HCT116 (cell line): ENCODE measurements around the gene NOL3. TPM values are rescaled to one million over a fixed set of nuclear protein-coding genes. Genes with fewer than 3 reads are reported as not detected.

Experiments used
- ATAC-seq: fragments of 200-7000 bp; cut with Tn5 transposase; 2 replicates; pipeline ENCODE4 v1.9.1; 2020; ENCODE audit warnings: mild to moderate bottlenecking, moderate library complexity
- BruUV-seq: library from RNA; stranded (reverse); fragments of 400-500 nt; replicated peaks from 2 replicates; lab custom pipeline; 2021; lab: Mats Ljungman, UMichigan
- CTCF ChIA-PET: fragments of 300-600 bp; sonication (Branson Sonifier 250); formaldehyde crosslinking; loops from one replicate; lab custom pipeline; 2021; ENCODE audit warnings: antibody characterized with exemption; lab: Charles Lee
- POLR2A ChIA-PET: fragments of 300-600, 350-600 bp; sonication (Branson Sonifier 250); formaldehyde crosslinking; loops from one replicate; lab custom pipeline; 2021; ENCODE audit warnings: antibody characterized with exemption; lab: Charles Lee
- RAD21 ChIA-PET, 2 experiments: fragments of 300-600 bp; sonication (Branson Sonifier 250); formaldehyde crosslinking; loops; one replicate each; lab custom pipeline; 2023; ENCODE audit warnings: low total read pairs in 2 of 2; ENCODE audit not compliant: uncharacterized antibody in 2 of 2, unreplicated experiment in 2 of 2, low non-redundant PET in 1 of 2; lab: Charles Lee
- DNase-seq: peaks from one replicate; pipeline ENCODE4 v3.0.0-alpha.2; 2010; ENCODE audit warnings: low read depth, low spot score
- H2AFZ ChIP-seq: fragments of 200-600 bp; shearing (Covaris generic), sonication (generic); 2 replicates; pipeline ENCODE4 v1.6.1; 2017; ENCODE audit warnings: low read depth, mixed run types, mixed read lengths, antibody characterized with exemption, low read length; ENCODE audit not compliant: poor library complexity, severe bottlenecking
- H3K27ac ChIP-seq: 2 replicates; pipeline ENCODE4 v1.5.1; 2012; ENCODE audit warnings: low read depth, low read length
- H3K27me3 ChIP-seq: fragments of 200-600 bp; sonication (generic); 2 replicates; pipeline ENCODE4 v1.6.1; 2016; ENCODE audit warnings: mixed run types, low read length, mixed read lengths; ENCODE audit not compliant: insufficient read depth
- H3K36me3 ChIP-seq, 2 experiments: fragments of 200-500 bp in 1 of 2; fragments of 200-600 bp in 1 of 2; sonication (Bioruptor generic) in 1 of 2; sonication (generic) in 1 of 2; 2 replicates each; pipeline versions ENCODE4 v1.5.1 to v1.6.1; 2014 to 2016; ENCODE audit warnings: low read length in 2 of 2, inconsistent platforms in 1 of 2, mixed read lengths in 1 of 2, mixed run types in 1 of 2; ENCODE audit not compliant: insufficient read depth in 2 of 2, control insufficient read depth in 1 of 2
- H3K4me1 ChIP-seq, 2 experiments: fragments of 200-600 bp in 1 of 2; sonication (generic) in 1 of 2; 2 replicates each; pipeline versions ENCODE4 v1.5.1 to v1.6.1; 2012 to 2017; ENCODE audit warnings: low read length in 2 of 2, inconsistent platforms in 1 of 2, mild to moderate bottlenecking in 1 of 2, mixed read lengths in 1 of 2, mixed run types in 1 of 2, moderate library complexity in 1 of 2; ENCODE audit not compliant: insufficient read depth in 2 of 2, control insufficient read depth in 1 of 2
- H3K4me2 ChIP-seq: fragments of 200-600 bp; sonication (generic); 2 replicates; pipeline ENCODE4 v1.6.1; 2017; ENCODE audit warnings: mixed run types, low read length, mixed read lengths
- H3K4me3 ChIP-seq, 2 experiments: fragments of 200-600 bp in 1 of 2; sonication (generic) in 1 of 2; replicated peaks in 1 of 2; 2 replicates each; pipeline ENCODE4 v1.5.1; 2011 to 2016; ENCODE audit warnings: low read length in 2 of 2, control low read depth in 1 of 2, low read depth in 1 of 2, mild to moderate bottlenecking in 1 of 2, mixed read lengths in 1 of 2, mixed run types in 1 of 2
- H3K79me2 ChIP-seq: fragments of 200-600 bp; sonication (generic); 2 replicates; pipeline ENCODE4 v1.6.1; 2017; ENCODE audit warnings: mild to moderate bottlenecking, mixed run types, low read length, moderate library complexity, mixed read lengths; ENCODE audit not compliant: insufficient read depth
- H3K9ac ChIP-seq: fragments of 200-600 bp; sonication (generic); 2 replicates; pipeline ENCODE4 v1.6.1; 2016; ENCODE audit warnings: low read length, mixed read lengths
- H3K9me2 ChIP-seq: fragments of 200-600 bp; sonication (generic), shearing (Covaris generic); 2 replicates; pipeline ENCODE4 v1.6.1; 2017; ENCODE audit warnings: mixed run types, mild to moderate bottlenecking, moderate library complexity; ENCODE audit not compliant: insufficient read depth
- H3K9me3 ChIP-seq, 2 experiments: fragments of 200-500 bp in 1 of 2; fragments of 200-600 bp in 1 of 2; sonication (Bioruptor generic) in 1 of 2; sonication (generic) in 1 of 2; 2 replicates each; pipeline ENCODE4 v1.6.1; 2014 to 2017; ENCODE audit warnings: low read length in 2 of 2, mixed read lengths in 2 of 2, inconsistent platforms in 1 of 2, low read depth in 1 of 2, mild to moderate bottlenecking in 1 of 2, mixed run types in 1 of 2, moderate library complexity in 1 of 2; ENCODE audit not compliant: control insufficient read depth in 1 of 2, insufficient read depth in 1 of 2
- H4K20me1 ChIP-seq: fragments of 200-600 bp; sonication (generic), shearing (Covaris generic); 2 replicates; pipeline ENCODE4 v1.6.1; 2017; ENCODE audit warnings: mixed run types, mild to moderate bottlenecking, moderate library complexity; ENCODE audit not compliant: insufficient read depth
- ELF1 ChIP-seq: IDR thresholded peaks from 2 replicates; pipeline ENCODE4 v1.6.1; 2012; ENCODE audit warnings: low read depth, borderline replicate concordance
- EZH2phosphoT487 ChIP-seq: fragments of 200-600 bp; IDR thresholded peaks from 2 replicates; pipeline ENCODE4 v1.6.1; 2018; ENCODE audit warnings: antibody characterized with exemption, borderline replicate concordance
- FOSL1 ChIP-seq: IDR thresholded peaks from 2 replicates; pipeline ENCODE4 v1.6.1; 2012; ENCODE audit warnings: low read depth
- POLR2AphosphoS5 ChIP-seq: IDR thresholded peaks from 2 replicates; pipeline ENCODE4 v1.6.1; 2011; ENCODE audit warnings: mild to moderate bottlenecking, low read depth, low read length, moderate library complexity
- RAD21 ChIP-seq: IDR thresholded peaks from 2 replicates; pipeline ENCODE4 v1.6.1; 2012; ENCODE audit warnings: low read depth, mild to moderate bottlenecking
- SIN3A ChIP-seq: IDR thresholded peaks from 2 replicates; pipeline ENCODE4 v1.6.1; 2012; ENCODE audit warnings: low read depth
- SP1 ChIP-seq: IDR thresholded peaks from 2 replicates; pipeline ENCODE4 v1.6.1; 2012; ENCODE audit warnings: low read depth
- SRF ChIP-seq: IDR thresholded peaks from 2 replicates; pipeline ENCODE4 v1.6.1; 2012; ENCODE audit warnings: low read depth
- ZNF274 ChIP-seq: fragments of 200-500 bp; sonication (Bioruptor generic); IDR thresholded peaks from 2 replicates; pipeline ENCODE4 v1.6.1; 2014; ENCODE audit warnings: mild to moderate bottlenecking, low read depth, low read length, inconsistent platforms
- intact Hi-C: fragments of 100-400 bp; cut with micrococcal nuclease; formaldehyde crosslinking; loops from 2 replicates; pipeline ENCODE4 v1.10.0; 2022
- total RNA-seq: library from RNA; stranded (reverse); gene quantifications from one replicate; pipeline ENCODE4 v1.2.1, GENCODE V29; 2021; ENCODE audit not compliant: unreplicated experiment

The NOL3 gene
- total RNA-seq, 1 experiment from 2014 or later, result 54.0 TPM

- Histone ChIP-seq H3K27ac (peak overlapping the region; percentile 66), H2AFZ (no peak overlapping the region), H4K20me1 (no peaks in the 10 kb centered on the region), H3K9me3 (no peaks in the 10 kb centered on the region), H3K79me2 (no peaks in the 10 kb centered on the region), H3K4me3 (peak overlapping the region in 1 of 2 experiments; percentile 61; a peak in 3 of 4 replicates), H3K36me3 (peaks cover 7 to 14% of the 10 kb centered on the region in 2 experiments; a peak in 3 of 4 replicates), H3K9me2 (no peaks in the 10 kb centered on the region), H3K9ac (peak overlapping the region; percentile 67), H3K4me2 (peak overlapping the region; percentile 83), H3K4me1 (peaks cover 3 to 29% of the 10 kb centered on the region in 2 experiments; a peak in 3 of 4 replicates), H3K27me3 (no peaks in the 10 kb centered on the region)
- no peak for DNase-seq
- ChIA-PET CTCF (interaction anchor here (0.8 to 5.8 kb wide), 5 partner anchors 8 to 197 kb away, joined by 3 to 79 read pairs (median 3); partner anchors contain the start of genes CES3, FBXL8 and TRADD), RAD21 (no interaction called here), POLR2A (no interaction called here)
- BruUV-seq, result no TSS peak
- no peak for ATAC-seq
- intact Hi-C loops, result no loop called here
- no peak for TF ChIP-seq SP1
- TF ChIP-seq RAD21, result no peak
- TF ChIP-seq EZH2phosphoT487, result no peak
- no peak for TF ChIP-seq FOSL1
- no peak for TF ChIP-seq POLR2AphosphoS5
- TF ChIP-seq SIN3A, result no peak
- TF ChIP-seq ELF1, result no peak
- no peak for TF ChIP-seq ZNF274
- no peak for TF ChIP-seq SRF
Measured at GRCh38 chr16:67151431-67152097, 18.8 kb upstream of the NOL3 start.
